Measurements from ENCODE around the gene KBTBD12. TPM values are rescaled to one million over a fixed set of nuclear protein-coding genes. Genes with fewer than 3 reads are reported as not detected.

KBTBD12 gene
- total RNA-seq, 4 donors from 2014 or later, result 16.0 to 28.7 (median 22.1) TPM

- Histone ChIP-seq H3K27me3 (no peaks in the 10 kb centered on the region), H3K36me3 (no peaks in the 10 kb centered on the region), H3K9me3 (no peaks in the 10 kb centered on the region), H3K4me3 (no peak overlapping the region), H3K4me1 (no peaks in the 10 kb centered on the region), H3K27ac (no peak overlapping the region)
- no peak for DNase-seq
- in situ Hi-C loops (cut with MboI; ENCODE audit: low sequenced_read_pairs in 4 of 4) (loop anchor here in 1 of 4 donors (10.0 kb wide), 1 partner anchor 334 kb away; no protein-coding TSS in a partner anchor), intact Hi-C loops (cut with DNase I; ENCODE audit: low total_unique reads) (loop anchor here (10.0 kb wide), 1 partner anchor 404 kb away; no protein-coding TSS in a partner anchor)
- TF ChIP-seq CTCF (IDR thresholded peaks at IDR 0.05 in 4 of 5, conservative IDR thresholded peaks at IDR 0.05 in 1 of 5) (no peak), POLR2A (IDR thresholded peaks at IDR 0.05) (no peak)
- ATAC-seq, result no peak
Observed at GRCh38 chr3:127978636-127979035, 63.6 kb downstream of the KBTBD12 start.

GRCh38 chr3:127979473-127979872 lies 64.4 kb downstream of the KBTBD12 start:
- intact Hi-C loops (cut with DNase I; ENCODE audit: low total_unique reads), result loop anchor here (10.0 kb wide), 1 partner anchor 405 kb away; no protein-coding TSS in a partner anchor

DNA sequence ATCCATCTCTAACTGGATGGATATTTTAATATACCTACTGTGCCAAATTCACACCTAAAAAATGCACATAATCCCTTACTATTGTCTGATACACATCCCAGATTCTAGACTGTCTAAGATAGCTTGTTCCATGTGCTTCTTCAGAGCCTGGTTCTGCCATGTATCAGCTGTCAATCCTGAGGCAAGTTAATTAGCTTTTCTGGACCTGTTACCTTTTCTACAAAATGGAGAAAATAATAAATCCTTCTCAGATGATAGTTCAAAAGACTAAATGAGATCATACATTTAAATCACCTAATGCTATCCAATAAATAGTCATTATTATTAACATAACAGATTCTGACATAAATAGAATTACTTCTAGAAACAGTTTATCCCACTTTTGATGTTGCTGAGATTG lies 66.1 kb downstream of the KBTBD12 start:
- no peaks in the 10 kb centered on the region for H3K36me3 ChIP-seq
- no peaks in the 10 kb centered on the region for H3K4me1 ChIP-seq
- no peak for ATAC-seq
- no peak for DNase-seq
- no peaks in the 10 kb centered on the region for H3K9me3 ChIP-seq
- no peak overlapping the region for H3K4me3 ChIP-seq
- H3K27me3 ChIP-seq, result no peaks in the 10 kb centered on the region
- in situ Hi-C loops (cut with MboI; ENCODE audit: low sequenced_read_pairs in 4 of 4), result no loop called here
- TF ChIP-seq POLR2A (IDR thresholded peaks at IDR 0.05) (no peak), CTCF (IDR thresholded peaks at IDR 0.05 in 4 of 5, conservative IDR thresholded peaks at IDR 0.05 in 1 of 5) (no peak)
- intact Hi-C loops (cut with DNase I; ENCODE audit: low total_unique reads), result no loop called here
- no peak overlapping the region for H3K27ac ChIP-seq

More at GRCh38 chr3:127979473-127979872, 64.4 kb downstream of the KBTBD12 start:
- H3K9me3 ChIP-seq, result no peaks in the 10 kb centered on the region
- ATAC-seq, result no peak
- DNase-seq, result no peak
- no peak overlapping the region for H3K27ac ChIP-seq
- no peaks in the 10 kb centered on the region for H3K27me3 ChIP-seq
- H3K36me3 ChIP-seq, result no peaks in the 10 kb centered on the region
- no peaks in the 10 kb centered on the region for H3K4me1 ChIP-seq
- TF ChIP-seq POLR2A (IDR thresholded peaks at IDR 0.05) (no peak), CTCF (IDR thresholded peaks at IDR 0.05 in 4 of 5, conservative IDR thresholded peaks at IDR 0.05 in 1 of 5) (no peak)
- H3K4me3 ChIP-seq, result no peak overlapping the region
- in situ Hi-C loops (cut with MboI; ENCODE audit: low sequenced_read_pairs in 4 of 4), result loop anchor here in 1 of 4 donors (10.0 kb wide), 1 partner anchor 335 kb away; no protein-coding TSS in a partner anchor

DNA sequence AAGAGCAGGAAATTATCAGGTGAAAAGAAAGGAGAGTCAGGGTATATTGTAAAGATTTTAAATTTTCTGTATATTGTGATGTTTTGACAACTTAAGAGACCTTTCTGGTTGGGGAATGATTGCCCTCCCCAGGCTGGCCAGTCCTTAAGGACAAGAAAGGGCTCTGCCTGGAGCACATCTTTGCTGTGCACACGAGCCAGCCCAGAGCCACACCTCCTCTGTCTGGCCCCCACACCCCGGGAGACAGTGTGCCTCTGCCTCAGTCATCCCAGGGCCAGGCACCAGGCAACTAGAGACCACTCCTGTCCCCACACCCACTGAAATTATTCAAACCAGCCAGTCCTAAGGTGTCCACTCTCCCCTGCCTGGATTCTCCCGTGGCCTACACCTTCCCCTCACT lies 67.1 kb downstream of the KBTBD12 start:
- no peaks in the 10 kb centered on the region for H3K9me3 ChIP-seq
- TF ChIP-seq CTCF (IDR thresholded peaks at IDR 0.05 in 4 of 5, conservative IDR thresholded peaks at IDR 0.05 in 1 of 5) (no peak), POLR2A (IDR thresholded peaks at IDR 0.05) (no peak)
- no peak overlapping the region for H3K4me3 ChIP-seq
- intact Hi-C loops (cut with DNase I; ENCODE audit: low total_unique reads), result no loop called here
- ATAC-seq (no peak), DNase-seq (no peak)
- no peaks in the 10 kb centered on the region for H3K27me3 ChIP-seq
- no peak overlapping the region for H3K27ac ChIP-seq
- no peaks in the 10 kb centered on the region for H3K36me3 ChIP-seq
- H3K4me1 ChIP-seq, result peaks cover 3 to 6% of the 10 kb centered on the region in 2 donors
- in situ Hi-C loops (cut with MboI; ENCODE audit: low sequenced_read_pairs in 4 of 4), result no loop called here

Measured in gastrocnemius medialis (tissue), 4 donors.